ENCODE results near the gene PDZK1.
A peak's percentile ranks its signal among the peaks of the same experiment; 100 is the strongest.
"Not testable (repeated sequence)": the region's sequence is repeated elsewhere in the genome, so short reads cannot be mapped to it uniquely, and the experiment has no call there.

PDZK1 gene

DNA sequence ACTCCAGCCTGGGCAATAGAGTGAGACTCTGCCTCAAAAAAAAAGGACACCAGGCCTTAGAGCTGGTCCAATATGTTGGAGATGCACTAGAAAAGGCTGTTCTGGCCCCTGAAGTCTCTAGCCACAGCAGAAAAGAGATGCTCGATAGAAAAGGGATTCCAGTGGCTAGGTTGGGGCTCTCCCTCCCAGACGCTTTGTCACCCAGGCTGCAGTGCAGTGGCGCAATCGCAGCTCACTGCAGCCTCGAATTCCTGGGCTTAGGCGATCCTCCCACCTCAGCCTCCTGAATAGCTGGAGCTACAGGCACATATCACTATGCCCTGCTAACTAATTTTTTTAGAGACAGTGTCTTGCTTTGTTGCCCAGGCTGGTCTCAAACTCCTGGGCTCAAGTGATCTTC, 18.2 kb downstream of the PDZK1 start:
- DNase-seq (ENCODE audit: low read depth in 2 of 2) = no peak
- H3K4me3 ChIP-seq (replicated peaks in 1 of 2; ENCODE audit: low read depth in 2 of 2, low read length in 2 of 2) = no peak overlapping the region
- TF ChIP-seq, protein P1, sequence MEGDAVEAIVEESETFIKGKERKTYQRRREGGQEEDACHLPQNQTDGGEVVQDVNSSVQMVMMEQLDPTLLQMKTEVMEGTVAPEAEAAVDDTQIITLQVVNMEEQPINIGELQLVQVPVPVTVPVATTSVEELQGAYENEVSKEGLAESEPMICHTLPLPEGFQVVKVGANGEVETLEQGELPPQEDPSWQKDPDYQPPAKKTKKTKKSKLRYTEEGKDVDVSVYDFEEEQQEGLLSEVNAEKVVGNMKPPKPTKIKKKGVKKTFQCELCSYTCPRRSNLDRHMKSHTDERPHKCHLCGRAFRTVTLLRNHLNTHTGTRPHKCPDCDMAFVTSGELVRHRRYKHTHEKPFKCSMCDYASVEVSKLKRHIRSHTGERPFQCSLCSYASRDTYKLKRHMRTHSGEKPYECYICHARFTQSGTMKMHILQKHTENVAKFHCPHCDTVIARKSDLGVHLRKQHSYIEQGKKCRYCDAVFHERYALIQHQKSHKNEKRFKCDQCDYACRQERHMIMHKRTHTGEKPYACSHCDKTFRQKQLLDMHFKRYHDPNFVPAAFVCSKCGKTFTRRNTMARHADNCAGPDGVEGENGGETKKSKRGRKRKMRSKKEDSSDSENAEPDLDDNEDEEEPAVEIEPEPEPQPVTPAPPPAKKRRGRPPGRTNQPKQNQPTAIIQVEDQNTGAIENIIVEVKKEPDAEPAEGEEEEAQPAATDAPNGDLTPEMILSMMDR (IDR thresholded peaks at IDR 0.05; ENCODE audit: low read depth, low read length) = no peak

DNA sequence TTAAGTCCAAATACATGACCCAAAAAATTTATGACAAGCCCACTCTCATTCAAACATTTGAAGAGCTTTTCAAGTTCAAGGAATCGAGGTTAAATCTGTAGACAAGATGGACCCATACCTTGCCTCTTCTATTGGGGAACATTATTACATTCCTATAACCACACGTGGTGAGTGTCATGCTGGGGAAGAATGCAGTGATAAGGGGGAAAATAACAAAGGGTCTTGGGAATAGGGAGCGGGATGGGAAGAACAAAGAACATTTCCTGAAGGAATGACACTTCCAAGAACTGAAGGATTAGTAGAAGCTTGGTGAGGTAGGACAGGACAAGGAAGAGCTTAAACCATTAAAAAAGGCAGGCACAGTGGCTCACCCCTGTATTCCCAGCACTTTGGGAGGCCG, 18.8 kb downstream of the PDZK1 start:
- no peak overlapping the region for H3K4me3 ChIP-seq (replicated peaks in 1 of 2; ENCODE audit: low read depth in 2 of 2, low read length in 2 of 2)
- TF ChIP-seq, protein P1 (IDR thresholded peaks at IDR 0.05; ENCODE audit: low read depth, low read length) = no peak
- DNase-seq (ENCODE audit: low read depth in 2 of 2) = no peak

DNA sequence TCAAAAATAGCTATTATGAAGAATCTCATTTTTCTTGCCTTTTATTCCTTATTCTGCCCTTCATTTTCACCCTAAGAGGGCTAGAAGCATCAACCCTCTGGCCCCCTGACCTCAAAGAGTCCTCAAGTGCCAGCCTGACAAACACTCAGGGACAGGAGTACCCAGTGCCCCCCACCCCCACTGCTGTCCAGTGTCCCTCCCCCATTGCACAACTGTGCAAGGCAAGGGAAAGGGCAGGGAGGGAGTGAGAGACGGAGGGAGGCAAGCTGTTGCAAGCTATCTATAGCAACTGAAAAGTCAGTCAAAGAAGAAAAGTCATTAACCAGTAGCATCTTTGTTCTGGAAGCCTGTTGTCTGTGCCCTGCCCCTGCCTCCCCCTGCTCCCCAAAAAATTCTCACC, 21.1 kb downstream of the PDZK1 start:
- not testable (repeated sequence) for H3K4me3 ChIP-seq (replicated peaks in 1 of 2; ENCODE audit: low read depth in 2 of 2, low read length in 2 of 2); DNase-seq (ENCODE audit: low read depth in 2 of 2)

DNA sequence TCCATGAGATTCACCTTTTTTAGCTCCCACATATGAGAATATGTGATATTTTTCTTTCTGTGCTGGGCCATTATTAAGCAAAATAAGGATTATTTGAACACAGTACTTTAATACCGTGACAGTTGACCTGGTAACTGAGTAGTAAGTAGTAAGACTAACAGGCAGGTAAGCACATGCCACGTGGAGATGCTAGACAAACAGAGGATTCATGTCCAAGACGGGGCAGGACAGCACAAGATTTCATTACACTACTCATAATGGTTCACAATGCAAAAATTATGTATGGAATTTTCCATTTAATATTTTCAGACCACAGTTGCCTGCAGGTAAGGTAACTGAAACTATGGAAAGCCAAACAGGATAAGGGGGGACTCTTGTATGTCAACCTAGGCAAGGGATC, 22.3 kb downstream of the PDZK1 start:
- not testable (repeated sequence) for H3K4me3 ChIP-seq (replicated peaks in 1 of 2; ENCODE audit: low read depth in 2 of 2, low read length in 2 of 2); DNase-seq (ENCODE audit: low read depth in 2 of 2)

DNA sequence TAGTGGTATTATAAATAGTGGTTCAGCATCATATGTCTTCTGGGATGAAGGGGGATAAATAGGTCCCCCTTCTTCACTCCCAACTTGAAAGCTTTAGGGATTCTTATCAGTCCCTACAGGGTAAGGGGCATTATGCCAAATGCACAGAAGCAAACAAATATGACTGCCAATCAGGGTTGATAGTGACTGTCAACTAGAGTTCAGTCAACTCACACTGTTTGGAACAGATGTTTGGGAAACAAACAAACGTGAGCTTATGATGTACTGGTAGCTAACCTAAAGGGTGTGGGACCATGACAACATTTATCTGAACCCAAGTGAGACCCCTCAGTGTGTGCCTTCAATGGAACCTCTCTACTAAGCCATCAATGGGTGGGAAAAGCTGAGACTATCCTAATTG, 34.0 kb downstream of the PDZK1 start:
- H3K4me3 ChIP-seq (replicated peaks in 1 of 2; ENCODE audit: low read depth in 2 of 2, low read length in 2 of 2); DNase-seq (ENCODE audit: low read depth in 2 of 2): not testable (repeated sequence)

DNA sequence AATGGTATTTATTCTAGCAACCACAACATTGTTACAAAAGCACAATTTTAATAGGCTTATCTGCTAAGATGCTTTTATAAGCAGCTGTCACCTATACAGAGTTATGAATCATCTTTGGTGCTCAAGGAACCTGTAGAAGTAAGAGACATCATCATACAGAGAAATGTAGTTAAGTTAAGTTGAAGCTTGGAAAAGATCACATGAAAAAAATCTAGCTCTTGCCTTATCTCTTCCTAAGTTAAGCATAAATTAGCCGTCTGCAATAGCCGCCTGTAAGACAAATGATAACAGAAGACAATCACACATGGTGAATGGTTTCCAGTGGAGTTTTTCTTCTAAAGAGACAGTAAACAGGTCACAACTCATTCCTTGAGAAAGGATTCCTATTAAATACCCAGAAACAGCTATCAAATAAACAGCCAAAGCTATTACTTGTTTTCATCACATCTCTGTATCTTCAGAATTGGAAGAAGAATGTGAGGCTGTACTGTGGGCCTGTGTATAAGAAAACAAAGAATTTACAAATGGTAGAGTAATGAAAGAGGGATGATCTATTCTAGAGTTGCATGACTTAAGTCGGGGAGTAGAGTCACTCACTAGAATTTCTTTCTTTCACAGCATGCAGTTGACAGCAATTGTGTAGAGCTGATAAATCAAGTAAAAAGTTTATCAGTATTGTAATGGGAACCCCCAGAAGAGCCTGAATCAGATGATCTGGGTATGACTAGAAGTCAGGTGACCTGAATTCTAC, 36.0 kb downstream of the PDZK1 start:
- DNase-seq (ENCODE audit: low read depth in 2 of 2); H3K4me3 ChIP-seq (replicated peaks in 1 of 2; ENCODE audit: low read depth in 2 of 2, low read length in 2 of 2): not testable (repeated sequence)

DNA sequence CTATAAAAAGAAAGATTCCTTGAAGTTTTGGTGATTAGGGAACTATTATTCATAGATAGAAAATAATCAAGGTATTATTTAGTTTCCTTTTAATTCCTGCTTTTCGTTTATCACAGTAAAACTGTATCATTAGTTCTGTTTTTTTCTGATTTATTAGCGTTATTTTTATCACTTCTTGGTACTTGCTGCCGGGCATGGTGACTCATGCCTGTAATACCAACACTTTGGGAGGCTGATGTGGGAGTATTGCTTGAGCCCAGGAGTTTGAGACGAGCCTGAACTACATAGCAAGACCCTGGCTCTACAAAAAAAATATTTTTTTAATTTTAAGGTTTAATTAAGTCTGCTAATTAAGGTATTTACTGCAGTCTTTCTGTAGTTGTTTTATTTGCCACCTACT, 42.2 kb downstream of the PDZK1 start:
- peak in 1 of 2 donors; percentile 10 for DNase-seq (ENCODE audit: low read depth in 2 of 2)
- H3K4me3 ChIP-seq (replicated peaks in 1 of 2; ENCODE audit: low read depth in 2 of 2, low read length in 2 of 2) = not testable (repeated sequence)

DNA sequence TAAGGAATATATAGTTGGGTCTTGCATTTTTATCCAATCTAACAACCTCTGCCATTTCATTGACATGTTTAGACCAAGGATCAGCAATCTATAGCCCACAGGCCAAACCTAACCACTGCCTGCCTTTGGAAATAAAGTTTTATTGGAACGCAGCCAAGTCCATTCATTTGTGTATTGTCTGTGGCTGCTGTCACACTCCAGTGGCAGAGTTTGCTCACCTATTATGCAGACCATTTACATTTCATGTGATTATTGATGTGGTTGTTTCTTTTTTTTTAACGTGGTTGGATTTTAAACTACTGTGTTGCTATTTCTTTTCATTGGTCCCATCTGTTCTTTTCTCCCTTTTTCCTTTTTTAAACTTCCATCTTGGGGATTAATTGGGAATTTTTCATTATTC, 44.7 kb downstream of the PDZK1 start:
- DNase-seq (ENCODE audit: low read depth in 2 of 2); H3K4me3 ChIP-seq (replicated peaks in 1 of 2; ENCODE audit: low read depth in 2 of 2, low read length in 2 of 2): not testable (repeated sequence)

DNA sequence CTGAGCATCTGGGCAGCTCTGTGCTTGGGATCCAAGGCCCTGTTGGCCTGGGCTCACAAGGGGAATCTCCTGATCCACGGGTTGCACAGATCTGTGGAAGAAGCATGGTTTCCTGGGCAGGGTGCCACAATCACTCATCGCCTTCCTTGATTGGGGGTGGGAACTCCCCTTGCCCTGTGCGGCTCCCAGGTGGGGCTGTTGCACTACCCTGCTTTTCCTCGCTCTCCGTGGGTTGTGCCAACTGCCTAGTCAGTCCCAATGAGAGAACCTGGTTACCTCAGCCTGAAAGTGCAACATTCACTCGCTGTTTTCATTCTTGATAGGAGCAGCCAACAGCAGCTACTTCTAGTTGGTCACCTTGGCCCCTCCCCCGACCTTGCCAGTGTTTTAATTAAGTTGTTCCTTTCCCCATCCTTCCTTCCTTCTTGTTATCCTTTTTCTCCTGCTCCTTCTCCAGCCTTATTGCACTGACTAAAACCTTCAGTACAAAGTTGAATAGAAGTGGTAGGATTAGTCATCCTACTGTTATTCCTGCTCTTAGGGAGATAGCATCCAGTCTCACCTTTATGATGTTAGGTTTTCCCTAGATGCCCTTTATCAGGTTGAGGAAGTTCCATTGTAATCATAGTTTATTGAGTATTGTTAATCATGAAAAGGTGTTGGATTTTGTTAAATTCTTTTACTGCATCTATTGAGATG, 50.8 kb downstream of the PDZK1 start:
- not testable (repeated sequence) for DNase-seq (ENCODE audit: low read depth in 2 of 2); H3K4me3 ChIP-seq (replicated peaks in 1 of 2; ENCODE audit: low read depth in 2 of 2, low read length in 2 of 2)

DNA sequence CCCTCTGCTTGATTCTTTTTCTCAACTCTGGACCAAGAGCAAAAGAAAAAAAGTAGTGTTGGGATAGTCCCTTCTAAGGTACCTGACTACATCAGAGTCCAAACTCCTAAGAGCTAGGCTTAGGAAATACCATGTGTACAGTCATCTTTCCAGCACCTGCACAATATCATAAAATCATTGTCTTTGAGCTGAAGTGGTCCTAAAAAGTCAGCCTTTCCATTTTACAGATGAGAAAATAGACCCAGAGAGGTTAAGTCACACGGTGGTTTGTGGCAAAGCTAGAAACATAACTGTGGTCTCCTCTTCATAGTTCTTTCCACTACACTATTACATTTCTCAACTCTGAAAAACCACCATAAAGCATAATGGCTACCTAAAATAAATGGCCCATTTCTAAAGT, 63.2 kb downstream of the PDZK1 start:
- H3K4me3 ChIP-seq (replicated peaks in 1 of 2; ENCODE audit: low read depth in 2 of 2, low read length in 2 of 2); DNase-seq (ENCODE audit: low read depth in 2 of 2): not testable (repeated sequence)

DNA sequence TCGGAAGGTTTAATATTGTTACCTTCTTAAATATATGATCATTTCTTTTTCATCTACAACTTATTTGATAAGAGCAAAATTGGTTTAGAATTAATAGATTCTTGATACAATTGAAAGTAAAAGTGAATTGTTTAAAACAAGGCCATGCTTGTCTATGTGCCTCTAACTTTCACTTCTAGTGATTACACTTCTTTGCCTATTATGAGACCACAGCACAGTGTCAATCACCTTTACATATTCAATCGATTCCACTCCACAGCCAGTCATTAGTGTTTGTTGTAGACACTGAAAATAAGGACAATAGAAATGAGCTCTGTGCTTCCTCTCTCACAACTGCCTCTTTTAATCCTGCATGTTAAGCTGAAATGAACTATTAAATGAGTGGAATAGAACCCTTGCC, 65.3 kb downstream of the PDZK1 start:
- not testable (repeated sequence) for DNase-seq (ENCODE audit: low read depth in 2 of 2); H3K4me3 ChIP-seq (replicated peaks in 1 of 2; ENCODE audit: low read depth in 2 of 2, low read length in 2 of 2)

DNA sequence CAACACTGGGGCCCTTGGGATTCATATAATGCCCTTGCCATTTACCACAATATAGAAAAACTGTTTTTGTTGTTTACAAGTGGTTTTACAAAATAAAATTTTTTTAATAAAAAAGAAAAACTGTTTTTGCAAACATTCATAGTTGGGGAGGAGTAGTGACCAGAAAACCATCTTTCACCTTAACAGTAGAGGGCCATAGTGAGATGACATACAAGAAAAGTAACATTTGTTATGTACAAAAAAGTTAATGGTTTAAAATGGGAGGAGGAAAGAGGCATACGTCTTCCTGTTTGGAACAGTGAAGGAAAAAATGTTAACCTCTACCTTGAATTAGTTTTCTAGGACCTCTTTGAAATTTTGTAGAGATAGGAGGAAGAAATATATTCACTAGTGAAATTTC, 70.9 kb downstream of the PDZK1 start:
- not testable (repeated sequence) for DNase-seq (ENCODE audit: low read depth in 2 of 2); H3K4me3 ChIP-seq (replicated peaks in 1 of 2; ENCODE audit: low read depth in 2 of 2, low read length in 2 of 2)

DNA sequence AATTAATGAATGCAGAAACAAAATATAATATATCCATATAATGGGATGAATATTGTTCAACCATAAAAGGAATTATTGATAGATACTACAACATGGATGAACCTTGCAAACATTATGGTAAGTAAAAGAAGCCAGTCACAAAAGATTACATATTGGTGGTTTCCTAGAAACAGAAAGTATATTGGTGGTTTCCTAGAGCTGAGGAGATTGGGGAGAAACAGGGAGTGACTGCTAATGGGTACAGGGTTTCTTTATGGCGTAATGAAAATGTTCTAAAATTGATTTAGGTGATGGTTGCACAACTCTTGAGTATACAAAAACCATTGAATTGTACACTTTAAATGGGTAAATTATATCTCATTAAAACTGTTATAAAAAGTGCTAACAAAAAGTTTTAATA, 85.0 kb downstream of the PDZK1 start:
- H3K4me3 ChIP-seq (replicated peaks in 1 of 2; ENCODE audit: low read depth in 2 of 2, low read length in 2 of 2); DNase-seq (ENCODE audit: low read depth in 2 of 2): not testable (repeated sequence)
